ENCODE results near the gene LDLR.

Gene LDLR

DNA sequence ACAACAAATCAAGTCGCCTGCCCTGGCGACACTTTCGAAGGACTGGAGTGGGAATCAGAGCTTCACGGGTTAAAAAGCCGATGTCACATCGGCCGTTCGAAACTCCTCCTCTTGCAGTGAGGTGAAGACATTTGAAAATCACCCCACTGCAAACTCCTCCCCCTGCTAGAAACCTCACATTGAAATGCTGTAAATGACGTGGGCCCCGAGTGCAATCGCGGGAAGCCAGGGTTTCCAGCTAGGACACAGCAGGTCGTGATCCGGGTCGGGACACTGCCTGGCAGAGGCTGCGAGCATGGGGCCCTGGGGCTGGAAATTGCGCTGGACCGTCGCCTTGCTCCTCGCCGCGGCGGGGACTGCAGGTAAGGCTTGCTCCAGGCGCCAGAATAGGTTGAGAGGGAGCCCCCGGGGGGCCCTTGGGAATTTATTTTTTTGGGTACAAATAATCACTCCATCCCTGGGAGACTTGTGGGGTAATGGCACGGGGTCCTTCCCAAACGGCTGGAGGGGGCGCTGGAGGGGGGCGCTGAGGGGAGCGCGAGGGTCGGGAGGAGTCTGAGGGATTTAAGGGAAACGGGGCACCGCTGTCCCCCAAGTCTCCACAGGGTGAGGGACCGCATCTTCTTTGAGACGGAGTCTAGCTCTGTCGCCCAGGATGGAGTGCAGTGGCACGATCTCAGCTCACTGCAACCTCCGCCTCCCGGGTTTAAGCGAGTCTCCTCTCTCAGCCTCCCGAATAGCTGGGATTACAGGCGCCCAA is at the start of gene LDLR:
Gene LDLR (plus strand): TSS at position 210 of the 760 bp plus-strand sequence. CDS start 86 bp downstream, at position 296.
- peak; percentile 83 for DNase-seq

GRCh38 chr19:11041194-11041593 is 48.1 kb upstream of the LDLR start:
- DNase-seq = no peak

GRCh38 chr19:11041966-11042627 is 47.2 kb upstream of the LDLR start:
- DNase-seq = no peak

DNA sequence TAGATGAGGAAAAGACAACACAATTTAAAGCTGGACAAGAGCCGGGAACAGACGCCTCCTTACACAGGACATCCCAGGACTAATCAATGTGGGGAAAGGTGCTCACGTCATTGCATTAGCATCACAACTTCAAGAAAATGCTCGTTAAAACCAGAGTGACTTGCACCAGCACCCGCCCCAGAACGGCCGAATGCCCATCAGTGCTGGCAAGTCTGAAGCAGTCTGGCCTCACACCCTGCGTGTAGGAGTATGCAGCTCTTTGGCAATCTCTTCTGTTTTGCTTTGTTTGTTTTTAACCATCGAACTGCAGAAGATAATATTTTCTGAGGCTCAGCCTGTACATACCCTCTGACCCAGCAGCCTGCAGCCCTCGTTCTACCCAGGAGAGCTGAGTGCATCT is 44.8 kb upstream of the LDLR start:
- no peak for DNase-seq

GRCh38 chr19:11045536-11045935 is 43.7 kb upstream of the LDLR start:
- DNase-seq = no peak

DNA sequence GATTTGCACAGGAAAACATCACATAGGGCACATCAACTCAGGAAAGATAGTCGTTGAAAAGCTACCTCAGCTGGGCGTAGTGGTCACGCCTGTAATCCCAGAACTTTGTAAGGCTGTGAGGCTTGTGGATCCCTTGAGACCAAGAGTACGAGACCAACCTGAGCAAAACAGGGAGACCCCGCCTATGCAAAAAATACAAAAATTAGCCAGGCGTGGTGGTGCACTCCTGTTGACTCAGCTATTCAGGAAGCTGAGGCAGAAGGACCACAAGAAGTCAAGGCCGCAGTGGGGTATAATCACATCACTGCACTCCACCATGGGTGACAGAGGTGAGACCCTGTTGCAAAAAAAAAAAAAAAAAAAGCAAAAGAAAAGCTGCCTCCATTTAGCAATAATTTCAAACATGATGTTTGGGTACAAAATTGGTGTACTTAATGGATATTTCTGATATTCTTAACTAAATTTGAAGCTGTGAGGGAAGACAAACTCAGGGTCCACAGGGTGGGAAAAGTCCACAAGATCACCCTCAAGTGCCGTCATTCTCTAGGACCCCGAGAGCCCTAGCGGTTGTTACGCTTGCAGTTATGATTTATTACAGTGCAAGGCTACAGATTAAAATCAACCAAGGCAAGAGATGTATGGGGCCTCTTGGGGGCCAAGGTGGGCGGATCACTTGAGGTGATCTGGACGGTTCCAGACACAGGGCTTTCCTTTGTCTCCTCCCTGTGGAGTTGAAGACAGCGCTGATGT is 42.5 kb upstream of the LDLR start:
- no peak for DNase-seq

DNA sequence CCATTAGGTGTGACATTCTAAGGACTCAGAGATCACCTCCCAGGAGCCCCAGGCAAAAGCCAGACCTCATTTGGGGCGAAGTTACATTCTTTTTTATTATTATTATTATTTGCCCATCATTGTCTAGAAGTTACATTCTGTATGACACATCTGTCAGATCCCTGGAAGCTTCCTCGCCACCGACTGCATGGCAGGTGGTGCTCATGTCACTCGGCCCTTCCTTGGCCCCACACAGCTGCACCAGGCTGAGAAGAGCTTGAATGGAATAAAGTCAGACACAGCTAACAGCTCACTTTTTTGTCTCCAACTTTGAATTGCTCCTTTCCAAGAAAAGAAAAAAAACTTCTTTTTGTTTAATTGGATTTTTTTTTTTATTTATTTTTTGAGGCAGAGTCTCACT is 41.4 kb upstream of the LDLR start:
- no peak for DNase-seq

- DNase-seq = no peak
These were observed 38.7 kb upstream of the LDLR start for GRCh38 chr19:11050323-11051114.

GRCh38 chr19:11053817-11054195 is 35.5 kb upstream of the LDLR start:
- no peak for DNase-seq

- no peak for DNase-seq
These were observed 35.1 kb upstream of the LDLR start for GRCh38 chr19:11054200-11054599.

DNA sequence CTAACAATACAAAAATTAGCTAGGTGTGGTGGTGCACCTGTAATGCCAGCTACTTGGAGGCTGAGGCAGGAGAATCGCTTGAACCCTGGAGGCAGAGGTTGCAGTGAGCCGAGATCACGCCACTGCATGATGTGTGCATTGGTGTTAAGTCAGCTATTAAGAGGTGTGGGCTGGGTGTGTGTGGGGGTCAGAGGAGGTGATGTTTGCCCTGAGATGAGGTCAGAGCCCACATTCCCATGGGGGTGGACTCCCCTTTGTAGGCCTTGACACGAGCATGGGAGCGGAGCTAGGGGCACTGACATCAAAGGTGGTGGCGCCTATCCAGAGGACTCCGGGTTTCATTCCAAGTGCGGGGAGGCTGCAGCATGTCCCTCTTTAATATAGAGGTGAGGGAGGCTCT is 34.6 kb upstream of the LDLR start:
- no peak for DNase-seq

GRCh38 chr19:11058246-11059030 is 30.8 kb upstream of the LDLR start:
- no peak for DNase-seq

- no peak for DNase-seq
These were observed 29.5 kb upstream of the LDLR start for GRCh38 chr19:11059511-11060358.

- DNase-seq = no peak
These were observed 27.3 kb upstream of the LDLR start for GRCh38 chr19:11061952-11062351.

GRCh38 chr19:11063434-11063833 is 25.8 kb upstream of the LDLR start:
- DNase-seq = no peak

DNA sequence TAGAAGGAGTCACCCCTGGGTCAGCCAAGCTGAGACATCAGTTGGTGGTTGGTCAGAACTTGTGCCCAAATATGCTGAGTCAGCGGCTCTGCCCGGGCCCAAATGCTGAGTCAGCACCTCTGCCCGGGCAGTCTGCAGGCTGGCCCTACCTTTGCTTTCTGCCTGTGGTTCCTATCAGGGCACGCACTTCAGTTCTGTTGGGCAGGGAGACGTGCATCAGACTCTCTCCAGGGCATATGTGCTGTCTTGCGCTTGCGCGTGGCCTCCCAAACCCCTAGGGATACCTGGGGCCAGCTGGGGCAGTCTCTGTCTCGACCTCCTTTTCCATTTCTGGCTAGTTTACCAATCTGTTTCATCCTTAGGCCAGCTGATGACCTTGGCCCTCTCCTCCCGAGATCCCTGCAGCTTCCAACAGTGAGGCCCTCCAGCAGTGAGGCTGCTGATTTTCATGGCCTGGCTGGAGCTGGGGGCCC is 24.4 kb upstream of the LDLR start:
- DNase-seq = no peak

- no peak for DNase-seq
These were observed 22.9 kb upstream of the LDLR start for GRCh38 chr19:11066326-11066725.

- DNase-seq = no peak
These were observed 21.7 kb upstream of the LDLR start for GRCh38 chr19:11067356-11068113.

DNA sequence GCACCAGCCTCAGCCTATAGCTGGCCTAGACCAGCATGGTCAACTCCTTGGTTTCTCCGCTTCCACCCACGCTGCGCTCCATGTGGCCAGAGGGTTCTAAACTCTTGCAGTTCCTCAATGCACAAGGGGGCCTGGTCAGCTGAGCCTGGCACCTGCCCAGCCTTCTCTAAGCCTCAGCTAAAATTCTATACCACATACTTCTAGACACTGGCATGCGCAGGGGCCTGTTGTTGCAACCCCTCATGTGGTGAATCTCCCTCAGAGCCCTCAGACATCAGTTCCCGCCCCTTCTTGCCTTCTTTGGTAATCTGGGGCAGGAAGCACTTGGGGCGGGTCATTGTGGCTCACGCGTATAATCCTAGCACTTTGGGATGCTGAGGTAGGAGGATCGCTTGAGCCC is 19.7 kb upstream of the LDLR start:
- no peak for DNase-seq

GRCh38 chr19:11070123-11070522 is 19.1 kb upstream of the LDLR start:
- DNase-seq = no peak
